PC-9 (cell line): ENCODE measurements around the gene RALGPS1. TPM values are rescaled to one million over a fixed set of nuclear protein-coding genes. Genes with fewer than 3 reads are reported as not detected.

ENCODE experiments used
- BruUV-seq: library from RNA; stranded (reverse); fragments of 400-500 nt; replicated peaks from 2 replicates; lab custom pipeline; 2021; lab: Mats Ljungman, UMichigan
- CTCF ChIA-PET: fragments of 300-600 bp; sonication (Branson Sonifier 250); formaldehyde crosslinking; loops from one replicate; lab custom pipeline; 2022; ENCODE audit warnings: antibody characterized with exemption; lab: Charles Lee
- POLR2A ChIA-PET: fragments of 300-600 bp; sonication (Branson Sonifier 250); formaldehyde crosslinking; loops from one replicate; lab custom pipeline; 2022; ENCODE audit warnings: antibody characterized with exemption; ENCODE audit not compliant: unreplicated experiment; lab: Charles Lee
- DNase-seq, 2 experiments: peaks; one replicate each; pipeline versions ENCODE4 v3.0.0 to v3.0.0-alpha.2; 2015 to 2022; ENCODE audit warnings: mixed read lengths in 1 of 2
- H2AFZ ChIP-seq: fragments of 200-600 bp; sonication (generic); 2 replicates; pipeline ENCODE4 v1.8.1; 2017; ENCODE audit warnings: antibody characterized with exemption
- H3F3A ChIP-seq: fragments of 200-600 bp; sonication (generic); 2 replicates; pipeline ENCODE4 v1.8.1; 2017; ENCODE audit warnings: antibody characterized with exemption, mild to moderate bottlenecking, low read depth; ENCODE audit not compliant: insufficient read depth
- H3K27ac ChIP-seq: fragments of 200-600 bp; sonication (generic); 2 replicates; pipeline ENCODE4 v1.6.1; 2016; ENCODE audit warnings: mixed run types
- H3K27me3 ChIP-seq: fragments of 200-600 bp; sonication (generic); 2 replicates; pipeline ENCODE4 v1.6.1; 2016; ENCODE audit warnings: low read depth, mixed run types; ENCODE audit not compliant: insufficient read depth
- H3K36me3 ChIP-seq: fragments of 200-600 bp; sonication (generic); 2 replicates; pipeline ENCODE4 v1.6.1; 2016; ENCODE audit warnings: low read depth, mixed run types
- H3K4me1 ChIP-seq: fragments of 200-600 bp; sonication (generic); replicated peaks from 2 replicates; pipeline ENCODE4 v1.6.1; 2016; ENCODE audit warnings: mixed run types; ENCODE audit not compliant: insufficient read depth
- H3K4me2 ChIP-seq: fragments of 200-600 bp; sonication (generic); 2 replicates; pipeline ENCODE4 v1.6.1; 2017; ENCODE audit warnings: mixed run types
- H3K4me3 ChIP-seq: fragments of 200-600 bp; sonication (generic); 2 replicates; pipeline ENCODE4 v1.6.1; 2016; ENCODE audit warnings: mixed run types
- H3K79me2 ChIP-seq: fragments of 200-600 bp; sonication (generic); 2 replicates; pipeline ENCODE4 v1.6.1; 2017; ENCODE audit warnings: low read depth, mixed run types
- H3K9me2 ChIP-seq: fragments of 200-600 bp; sonication (generic); 2 replicates; pipeline ENCODE4 v1.8.1; 2017; ENCODE audit warnings: mild to moderate bottlenecking; ENCODE audit not compliant: insufficient read depth
- H3K9me3 ChIP-seq: fragments of 200-600 bp; sonication (generic); 2 replicates; pipeline ENCODE4 v1.8.1; 2016; ENCODE audit warnings: low read depth; ENCODE audit not compliant: insufficient read depth
- H4K20me1 ChIP-seq: fragments of 200-600 bp; sonication (generic); 2 replicates; pipeline ENCODE4 v1.8.1; 2017; ENCODE audit not compliant: insufficient read depth
- EZH2 ChIP-seq: fragments of 200-600 bp; sonication (generic); IDR thresholded peaks from 2 replicates; pipeline ENCODE4 v1.8.0; 2017; ENCODE audit warnings: antibody characterized with exemption, low read depth
- intact Hi-C: fragments of 100-400 bp; cut with micrococcal nuclease; formaldehyde crosslinking; loops from one replicate; pipeline ENCODE4 v1.10.0; 2022; ENCODE audit not compliant: unreplicated experiment
- total RNA-seq: library from RNA; stranded (reverse); gene quantifications from 2 replicates; pipeline ENCODE4 v1.2.3, GENCODE V29; 2021
- TF ChIP-seq, protein P1 (sequence below): fragments of 200-600 bp; sonication (generic); conservative IDR thresholded peaks from 2 replicates; pipeline ENCODE4 v1.6.1; 2017; ENCODE audit warnings: mixed run types, antibody characterized with exemption, mild to moderate bottlenecking, moderate library complexity

RALGPS1 gene
- total RNA-seq, 1 experiment from 2014 or later, result 23.3 TPM

DNA sequence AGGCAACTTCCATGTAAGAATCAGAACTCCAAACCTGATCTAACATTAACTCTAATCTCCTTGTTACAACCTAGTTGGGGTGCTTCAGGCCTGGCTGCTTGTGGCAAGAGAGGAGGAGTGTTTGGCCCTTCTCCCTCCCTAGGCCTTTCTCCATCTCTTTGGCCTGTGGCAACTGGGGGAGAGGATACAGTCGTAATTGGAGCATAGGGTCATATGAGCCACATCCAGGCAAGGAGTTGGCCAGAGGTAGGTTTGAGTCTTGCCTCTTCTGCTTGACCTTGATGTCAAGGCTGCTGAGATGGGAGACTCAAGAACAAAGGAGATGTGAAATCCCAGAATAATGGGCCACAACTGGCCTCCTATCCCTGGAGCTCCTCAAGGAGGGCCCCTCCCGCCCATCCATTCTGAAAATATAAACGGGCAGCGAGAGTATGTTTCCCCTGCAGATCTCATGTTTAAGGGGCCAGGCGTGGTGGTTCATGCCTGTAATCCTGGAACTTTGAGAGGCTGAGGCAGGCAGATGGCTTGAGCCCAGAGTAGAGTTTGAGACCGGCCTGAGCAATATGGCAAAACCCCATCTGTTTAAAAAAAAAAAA, 267.1 kb downstream of the RALGPS1 start:
- H3K27me3 ChIP-seq, result no peaks in the 10 kb centered on the region
- no peak overlapping the region for H2AFZ ChIP-seq
- H3K4me1 ChIP-seq, result peaks cover 9% of the 10 kb centered on the region
- intact Hi-C loops, result no loop called here
- no peak overlapping the region for H3K4me3 ChIP-seq
- peaks cover 4% of the 10 kb centered on the region; the same call in 1 of the 2 replicates for H3K9me3 ChIP-seq
- H3K27ac ChIP-seq, result no peak overlapping the region
- BruUV-seq, result no TSS peak
- H4K20me1 ChIP-seq, result no peaks in the 10 kb centered on the region
- peaks cover 2% of the 10 kb centered on the region; the same call in 1 of the 2 replicates for H3F3A ChIP-seq
- CTCF ChIA-PET, result no interaction called here
- no peak for DNase-seq
- H3K9me2 ChIP-seq, result no peaks in the 10 kb centered on the region
- no peak overlapping the region for H3K4me2 ChIP-seq
- TF ChIP-seq, protein P1, sequence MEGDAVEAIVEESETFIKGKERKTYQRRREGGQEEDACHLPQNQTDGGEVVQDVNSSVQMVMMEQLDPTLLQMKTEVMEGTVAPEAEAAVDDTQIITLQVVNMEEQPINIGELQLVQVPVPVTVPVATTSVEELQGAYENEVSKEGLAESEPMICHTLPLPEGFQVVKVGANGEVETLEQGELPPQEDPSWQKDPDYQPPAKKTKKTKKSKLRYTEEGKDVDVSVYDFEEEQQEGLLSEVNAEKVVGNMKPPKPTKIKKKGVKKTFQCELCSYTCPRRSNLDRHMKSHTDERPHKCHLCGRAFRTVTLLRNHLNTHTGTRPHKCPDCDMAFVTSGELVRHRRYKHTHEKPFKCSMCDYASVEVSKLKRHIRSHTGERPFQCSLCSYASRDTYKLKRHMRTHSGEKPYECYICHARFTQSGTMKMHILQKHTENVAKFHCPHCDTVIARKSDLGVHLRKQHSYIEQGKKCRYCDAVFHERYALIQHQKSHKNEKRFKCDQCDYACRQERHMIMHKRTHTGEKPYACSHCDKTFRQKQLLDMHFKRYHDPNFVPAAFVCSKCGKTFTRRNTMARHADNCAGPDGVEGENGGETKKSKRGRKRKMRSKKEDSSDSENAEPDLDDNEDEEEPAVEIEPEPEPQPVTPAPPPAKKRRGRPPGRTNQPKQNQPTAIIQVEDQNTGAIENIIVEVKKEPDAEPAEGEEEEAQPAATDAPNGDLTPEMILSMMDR, result no peak
- TF ChIP-seq EZH2, result no peak
- no peaks in the 10 kb centered on the region for H3K36me3 ChIP-seq
- POLR2A ChIA-PET, result no interaction called here
- H3K79me2 ChIP-seq, result no peaks in the 10 kb centered on the region

DNA sequence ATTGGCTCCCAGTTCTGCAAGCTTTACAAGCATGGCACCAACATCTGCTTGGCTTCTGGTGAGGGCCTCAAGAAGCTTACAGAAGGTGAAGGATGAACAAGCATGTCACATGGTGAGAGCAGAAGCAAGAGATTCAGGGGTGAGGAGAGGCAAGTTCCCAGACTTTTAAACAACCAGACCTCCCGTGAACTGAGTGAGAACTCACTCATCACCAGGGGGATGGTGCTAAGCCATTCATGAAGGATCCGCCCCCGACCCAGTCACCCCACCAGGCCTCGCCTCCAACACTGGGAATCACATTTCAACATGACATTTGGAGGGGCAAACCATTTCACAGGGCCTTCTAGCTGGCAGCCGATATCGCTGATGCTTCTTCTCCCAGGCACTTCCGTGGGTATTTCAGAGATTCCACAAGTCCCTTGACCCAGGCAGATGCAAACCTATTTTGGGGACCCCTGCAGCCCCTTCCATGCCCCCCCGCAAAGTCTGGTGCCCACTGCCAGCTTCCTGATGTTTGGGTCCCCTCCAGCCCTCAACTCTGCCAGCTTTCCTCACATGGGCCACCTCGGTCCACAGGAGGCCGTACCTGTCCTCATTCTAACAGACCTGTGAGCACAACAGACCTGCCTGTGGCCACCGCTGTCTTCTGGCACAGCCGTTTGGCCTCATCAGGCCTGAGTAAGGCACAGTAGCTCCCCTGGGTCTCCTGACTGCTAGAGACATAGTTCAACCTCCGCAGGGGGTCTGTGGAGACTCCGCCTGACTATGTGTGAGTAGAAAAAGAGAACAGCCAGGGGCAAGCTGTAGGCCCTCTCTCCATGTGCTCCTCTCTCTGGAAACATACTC, 268.5 kb downstream of the RALGPS1 start:
- Histone ChIP-seq H4K20me1 (no peaks in the 10 kb centered on the region), H3K36me3 (no peaks in the 10 kb centered on the region), H3K4me1 (peaks cover 21% of the 10 kb centered on the region), H3K4me2 (no peak overlapping the region), H3K79me2 (no peaks in the 10 kb centered on the region), H3K9me3 (peaks cover 4% of the 10 kb centered on the region; the same call in 1 of the 2 replicates), H3K27me3 (no peaks in the 10 kb centered on the region), H3F3A (peaks cover 13% of the 10 kb centered on the region; the same call in 1 of the 2 replicates), H3K9me2 (no peaks in the 10 kb centered on the region), H3K27ac (no peak overlapping the region), H3K4me3 (no peak overlapping the region), H2AFZ (no peak overlapping the region)
- DNase-seq, result no peak
- CTCF ChIA-PET, result no interaction called here
- TF ChIP-seq, protein P1, result no peak
- no peak for TF ChIP-seq EZH2
- intact Hi-C loops, result no loop called here
- no TSS peak for BruUV-seq
- POLR2A ChIA-PET, result no interaction called here

DNA sequence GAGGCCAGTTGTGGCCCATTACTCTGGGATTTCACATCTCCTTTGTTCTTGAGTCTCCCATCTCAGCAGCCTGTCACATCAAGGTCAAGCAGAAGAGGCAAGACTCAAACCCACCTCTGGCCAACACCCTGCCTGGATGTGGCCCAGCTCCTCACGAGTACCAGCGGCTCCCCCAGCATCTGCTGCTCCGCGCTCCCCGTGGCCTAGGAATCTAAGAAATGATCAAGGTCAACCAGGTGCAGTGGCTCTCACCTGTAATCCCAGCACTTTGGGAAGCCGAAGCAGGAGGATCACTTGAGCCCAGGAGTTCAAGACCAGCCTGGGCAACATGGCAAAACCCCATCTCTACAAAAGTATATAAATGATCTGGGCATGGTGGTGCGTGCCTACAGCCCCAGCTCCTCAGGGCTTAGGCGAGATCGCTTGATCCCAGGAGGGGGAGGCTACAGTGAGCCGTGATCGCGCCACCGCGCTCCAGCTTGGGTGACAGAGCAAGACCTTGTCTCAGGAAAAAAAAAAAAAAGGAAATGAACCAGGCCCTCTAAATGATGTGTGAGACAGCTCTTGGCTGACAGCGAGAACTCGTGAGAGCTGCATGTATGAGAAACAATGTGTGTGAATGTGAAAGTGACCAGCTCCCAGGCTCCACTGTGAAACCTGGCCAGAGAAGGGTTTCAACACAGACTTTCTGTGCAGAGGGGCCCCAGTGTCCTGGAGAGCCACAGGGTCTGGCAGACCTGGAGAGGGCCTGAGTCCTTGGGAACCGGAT, 269.4 kb downstream of the RALGPS1 start:
- no TSS peak for BruUV-seq
- no peak overlapping the region for H3K27ac ChIP-seq
- no peak overlapping the region for H3K4me3 ChIP-seq
- TF ChIP-seq EZH2, result no peak
- TF ChIP-seq, protein P1, result no peak
- no peaks in the 10 kb centered on the region for H4K20me1 ChIP-seq
- POLR2A ChIA-PET, result no interaction called here
- H3K4me1 ChIP-seq, result peaks cover 30% of the 10 kb centered on the region
- H3K36me3 ChIP-seq, result no peaks in the 10 kb centered on the region
- no peak overlapping the region for H3K4me2 ChIP-seq
- no peak overlapping the region for H2AFZ ChIP-seq
- H3F3A ChIP-seq, result peaks cover 17% of the 10 kb centered on the region; the same call in 1 of the 2 replicates
- H3K9me2 ChIP-seq, result no peaks in the 10 kb centered on the region
- no peaks in the 10 kb centered on the region for H3K79me2 ChIP-seq
- H3K27me3 ChIP-seq, result no peaks in the 10 kb centered on the region
- peaks cover 4% of the 10 kb centered on the region; the same call in 1 of the 2 replicates for H3K9me3 ChIP-seq
- DNase-seq, result no peak
- CTCF ChIA-PET, result interaction anchor here (0.6 kb wide), 1 partner anchor 196 kb away, joined by 5 read pairs; no protein-coding TSS in a partner anchor
- intact Hi-C loops, result no loop called here
